SU-DHL-6 (cell line): ENCODE data around the gene ANKRD13C.

Source experiments
- H2AFZ ChIP-seq: fragments of 200-600 bp; sonication (generic); 2 replicates; pipeline ENCODE4 v1.6.1; 2014; ENCODE audit warnings: low read depth, mild to moderate bottlenecking, moderate library complexity, mixed read lengths, antibody characterized with exemption, low read length; ENCODE audit not compliant: severe bottlenecking
- H3F3A ChIP-seq: fragments of 200-600 bp; shearing (Covaris generic); 2 replicates; pipeline ENCODE4 v1.6.0; 2016; ENCODE audit warnings: antibody characterized with exemption, mild to moderate bottlenecking; ENCODE audit not compliant: insufficient read depth
- H3K27ac ChIP-seq: fragments of 200-600 bp; sonication (generic); 2 replicates; pipeline ENCODE4 v1.5.1; 2016; ENCODE audit warnings: low read depth, mild to moderate bottlenecking, low read length, moderate library complexity, mixed read lengths
- H3K27me3 ChIP-seq: fragments of 200-600 bp; sonication (generic), shearing (Covaris generic); 2 replicates; pipeline ENCODE4 v1.6.0; 2014; ENCODE audit warnings: mild to moderate bottlenecking, low read length
- H3K36me3 ChIP-seq: fragments of 200-600 bp; sonication (generic); 2 replicates; pipeline ENCODE4 v1.6.1; 2014; ENCODE audit warnings: mild to moderate bottlenecking, low read length, mixed read lengths
- H3K4me2 ChIP-seq: fragments of 300-600, 200-600 bp; shearing (Covaris generic), sonication (generic); 2 replicates; pipeline ENCODE4 v1.6.0; 2014; ENCODE audit warnings: low read length, low read depth, mild to moderate bottlenecking; ENCODE audit not compliant: poor library complexity, severe bottlenecking
- H3K4me3 ChIP-seq: fragments of 200-600 bp; sonication (generic); 2 replicates; pipeline ENCODE4 v1.5.1; 2014; ENCODE audit warnings: antibody characterized with exemption, low read length, mild to moderate bottlenecking, mixed read lengths; ENCODE audit not compliant: insufficient read depth, poor library complexity, severe bottlenecking
- H3K79me2 ChIP-seq: fragments of 200-600 bp; sonication (generic); 2 replicates; pipeline ENCODE4 v1.6.1; 2014; ENCODE audit warnings: mild to moderate bottlenecking, low read length, moderate library complexity; ENCODE audit not compliant: insufficient read depth
- H3K9ac ChIP-seq: fragments of 200-600 bp; sonication (generic); 2 replicates; pipeline ENCODE4 v1.7.0; 2014; ENCODE audit warnings: mild to moderate bottlenecking, low read length
- H3K9me2 ChIP-seq: fragments of 200-600 bp; sonication (generic); replicated peaks from 2 replicates; pipeline ENCODE4 v1.6.1; 2014; ENCODE audit warnings: low read length; ENCODE audit not compliant: insufficient read depth
- H3K9me3 ChIP-seq: fragments of 200-600 bp; sonication (generic); 2 replicates; pipeline ENCODE4 v1.6.1; 2014; ENCODE audit warnings: low read length, mixed read lengths; ENCODE audit not compliant: insufficient read depth
- H4K20me1 ChIP-seq: fragments of 200-600 bp; sonication (generic); 2 replicates; pipeline ENCODE4 v1.6.1; 2014; ENCODE audit warnings: low read depth, mild to moderate bottlenecking, antibody characterized with exemption, low read length, moderate library complexity, mixed read lengths
- EZH2phosphoT487 ChIP-seq: fragments of 200-600 bp; sonication (generic), shearing (Covaris generic); conservative IDR thresholded peaks from 2 replicates; pipeline ENCODE4 v1.6.1; 2018; ENCODE audit warnings: mild to moderate bottlenecking, antibody characterized with exemption, low read length, moderate library complexity, mixed read lengths
- TF ChIP-seq, protein P1 (sequence below): fragments of 200-600 bp; sonication (generic); IDR thresholded peaks from one replicate; pipeline ENCODE4 v1.5.1; 2017; ENCODE audit warnings: antibody characterized with exemption, mild to moderate bottlenecking, low read length, moderate library complexity; ENCODE audit not compliant: insufficient read depth, poor library complexity, severe bottlenecking

ANKRD13C gene, protein sequence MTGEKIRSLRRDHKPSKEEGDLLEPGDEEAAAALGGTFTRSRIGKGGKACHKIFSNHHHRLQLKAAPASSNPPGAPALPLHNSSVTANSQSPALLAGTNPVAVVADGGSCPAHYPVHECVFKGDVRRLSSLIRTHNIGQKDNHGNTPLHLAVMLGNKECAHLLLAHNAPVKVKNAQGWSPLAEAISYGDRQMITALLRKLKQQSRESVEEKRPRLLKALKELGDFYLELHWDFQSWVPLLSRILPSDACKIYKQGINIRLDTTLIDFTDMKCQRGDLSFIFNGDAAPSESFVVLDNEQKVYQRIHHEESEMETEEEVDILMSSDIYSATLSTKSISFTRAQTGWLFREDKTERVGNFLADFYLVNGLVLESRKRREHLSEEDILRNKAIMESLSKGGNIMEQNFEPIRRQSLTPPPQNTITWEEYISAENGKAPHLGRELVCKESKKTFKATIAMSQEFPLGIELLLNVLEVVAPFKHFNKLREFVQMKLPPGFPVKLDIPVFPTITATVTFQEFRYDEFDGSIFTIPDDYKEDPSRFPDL

DNA sequence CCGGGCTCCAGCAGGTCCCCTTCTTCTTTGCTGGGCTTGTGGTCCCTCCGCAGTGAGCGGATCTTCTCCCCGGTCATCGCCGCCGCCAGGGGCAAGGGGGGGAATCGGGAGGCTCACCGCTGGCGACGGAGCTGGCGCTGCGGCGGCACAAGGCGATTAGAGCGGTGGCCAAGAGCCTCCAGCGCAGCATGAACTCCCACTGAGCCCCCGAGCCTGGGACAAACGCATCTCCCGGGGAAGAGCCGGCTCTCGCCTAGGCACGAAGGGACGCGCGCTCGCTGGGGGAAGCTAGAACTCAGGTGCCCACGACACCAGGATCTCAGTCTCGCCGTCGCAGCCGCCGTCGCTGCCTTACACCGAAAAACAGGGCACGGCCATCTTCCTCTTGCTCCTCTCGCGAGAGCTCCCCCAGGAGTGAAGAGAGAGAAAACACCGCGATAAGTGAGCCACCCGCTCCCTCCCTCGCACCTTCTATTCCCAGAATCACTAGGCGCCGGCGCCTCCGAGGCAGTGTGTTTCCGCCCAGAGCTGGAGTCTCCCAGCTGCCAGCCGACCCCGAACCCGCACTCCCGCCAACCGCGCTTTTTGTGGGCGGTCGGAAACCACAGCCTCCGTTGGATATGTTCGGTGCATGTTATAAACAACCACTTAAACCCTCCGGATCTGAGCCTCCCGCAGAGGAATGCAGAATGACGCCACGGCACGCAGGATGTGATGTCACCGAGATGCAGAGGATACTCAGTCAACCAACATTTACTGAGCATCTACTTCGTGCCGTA is at the start of gene ANKRD13C:
Gene ANKRD13C, minus strand, starts transcription at position 391 of the 779 bp plus-strand sequence. Its CDS starts 314 bp downstream, at position 77.
- Histone ChIP-seq H3K9me2 (no peaks in the 10 kb centered on the region), H3K9me3 (no peaks in the 10 kb centered on the region), H3K27ac (peak within 1 kb of the TSS; percentile 78), H3K79me2 (peaks cover 60% of the 10 kb centered on the region), H3F3A (no peaks in the 10 kb centered on the region; the same call in none of the 2 replicates), H3K4me3 (peak within 1 kb of the TSS; percentile 95), H3K9ac (peak within 1 kb of the TSS; percentile 91), H3K4me2 (peak within 1 kb of the TSS; percentile 99), H3K36me3 (no peaks in the 10 kb centered on the region), H3K27me3 (no peaks in the 10 kb centered on the region), H4K20me1 (peaks cover 10% of the 10 kb centered on the region), H2AFZ (peak within 1 kb of the TSS; percentile 95)
- TF ChIP-seq, protein P1, sequence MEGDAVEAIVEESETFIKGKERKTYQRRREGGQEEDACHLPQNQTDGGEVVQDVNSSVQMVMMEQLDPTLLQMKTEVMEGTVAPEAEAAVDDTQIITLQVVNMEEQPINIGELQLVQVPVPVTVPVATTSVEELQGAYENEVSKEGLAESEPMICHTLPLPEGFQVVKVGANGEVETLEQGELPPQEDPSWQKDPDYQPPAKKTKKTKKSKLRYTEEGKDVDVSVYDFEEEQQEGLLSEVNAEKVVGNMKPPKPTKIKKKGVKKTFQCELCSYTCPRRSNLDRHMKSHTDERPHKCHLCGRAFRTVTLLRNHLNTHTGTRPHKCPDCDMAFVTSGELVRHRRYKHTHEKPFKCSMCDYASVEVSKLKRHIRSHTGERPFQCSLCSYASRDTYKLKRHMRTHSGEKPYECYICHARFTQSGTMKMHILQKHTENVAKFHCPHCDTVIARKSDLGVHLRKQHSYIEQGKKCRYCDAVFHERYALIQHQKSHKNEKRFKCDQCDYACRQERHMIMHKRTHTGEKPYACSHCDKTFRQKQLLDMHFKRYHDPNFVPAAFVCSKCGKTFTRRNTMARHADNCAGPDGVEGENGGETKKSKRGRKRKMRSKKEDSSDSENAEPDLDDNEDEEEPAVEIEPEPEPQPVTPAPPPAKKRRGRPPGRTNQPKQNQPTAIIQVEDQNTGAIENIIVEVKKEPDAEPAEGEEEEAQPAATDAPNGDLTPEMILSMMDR = no peak
- TF ChIP-seq EZH2phosphoT487 = no peak

DNA sequence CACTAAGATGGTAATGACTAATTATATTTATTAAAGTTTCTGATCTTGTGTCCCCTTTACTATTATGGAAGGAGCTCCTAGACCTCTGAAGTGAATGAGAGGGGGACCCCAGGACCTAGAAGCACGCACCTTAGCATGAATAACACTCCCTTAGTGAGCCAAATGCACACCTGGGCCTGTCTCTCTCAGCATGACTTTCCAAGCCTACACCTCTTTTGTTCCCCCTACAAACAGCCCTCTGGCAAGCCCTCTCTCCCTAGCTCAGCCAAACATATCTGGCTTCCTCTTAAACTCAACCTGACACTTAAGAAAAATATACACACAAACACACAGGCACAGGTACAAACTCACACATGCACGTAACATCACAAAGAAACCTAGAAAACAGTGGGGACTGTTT is 49.2 kb upstream of the ANKRD13C start:
- no peak overlapping the region for H2AFZ ChIP-seq
- TF ChIP-seq EZH2phosphoT487 = no peak
- TF ChIP-seq, protein P1 = no peak
- no peaks in the 10 kb centered on the region for H3K36me3 ChIP-seq

DNA sequence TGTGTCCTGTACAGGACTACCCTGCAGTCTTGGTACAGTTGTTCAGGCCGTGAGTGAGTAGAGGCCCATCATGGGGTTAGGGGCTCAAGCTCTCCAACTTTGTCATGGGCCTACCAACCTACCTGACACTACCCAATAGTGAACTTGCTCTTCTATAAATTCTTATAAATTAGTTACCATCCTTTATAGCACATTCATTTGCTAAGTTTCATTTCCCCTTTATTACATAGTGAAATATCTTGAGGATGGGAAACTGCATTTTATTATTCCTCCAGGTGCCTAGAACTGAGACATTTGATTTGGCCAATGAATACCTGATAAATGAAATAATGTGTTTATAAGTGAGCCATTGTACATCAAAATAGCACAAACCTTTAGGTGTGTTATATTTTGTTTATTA is 47.5 kb upstream of the ANKRD13C start:
- TF ChIP-seq, protein P1 = no peak
- TF ChIP-seq EZH2phosphoT487 = no peak
- H3K36me3 ChIP-seq = no peaks in the 10 kb centered on the region
- H3K27me3 ChIP-seq = no peaks in the 10 kb centered on the region
- H3K27ac ChIP-seq = no peak overlapping the region
- no peaks in the 10 kb centered on the region for H3K9me2 ChIP-seq
- no peak overlapping the region for H3K4me2 ChIP-seq
- H3K9me3 ChIP-seq = no peaks in the 10 kb centered on the region
- H3K9ac ChIP-seq = no peak overlapping the region
- H2AFZ ChIP-seq = no peak overlapping the region
- H4K20me1 ChIP-seq = no peaks in the 10 kb centered on the region
- H3K79me2 ChIP-seq = no peaks in the 10 kb centered on the region
- H3F3A ChIP-seq = no peaks in the 10 kb centered on the region
- H3K4me3 ChIP-seq = no peak overlapping the region

More for the DNA sequence above, 49.2 kb upstream of the ANKRD13C start:
- no peaks in the 10 kb centered on the region for H3K9me2 ChIP-seq
- no peak overlapping the region for H3K4me2 ChIP-seq
- H3K4me3 ChIP-seq = no peak overlapping the region
- H3K27me3 ChIP-seq = no peaks in the 10 kb centered on the region
- no peaks in the 10 kb centered on the region for H4K20me1 ChIP-seq
- no peaks in the 10 kb centered on the region for H3K9me3 ChIP-seq
- H3K79me2 ChIP-seq = no peaks in the 10 kb centered on the region
- no peak overlapping the region for H3K27ac ChIP-seq
- no peak overlapping the region for H3K9ac ChIP-seq
- H3F3A ChIP-seq = no peaks in the 10 kb centered on the region
